GM19239 (cell line): ENCODE data around the gene PYGO2.
"Not testable (repeated sequence)": the region's sequence is repeated elsewhere in the genome, so short reads cannot be mapped to it uniquely, and the experiment has no call there.

Experiments used
- DNase-seq: peaks from one replicate; pipeline ENCODE4 v3.0.0; 2011; ENCODE audit warnings: low spot score; ENCODE audit not compliant: insufficient read length
- FAIRE-seq: peaks from 2 replicates; lab custom pipeline; 2011; peaks lifted over from hg19 to GRCh38; lab: Jason Lieb, UNC

Gene PYGO2

DNA sequence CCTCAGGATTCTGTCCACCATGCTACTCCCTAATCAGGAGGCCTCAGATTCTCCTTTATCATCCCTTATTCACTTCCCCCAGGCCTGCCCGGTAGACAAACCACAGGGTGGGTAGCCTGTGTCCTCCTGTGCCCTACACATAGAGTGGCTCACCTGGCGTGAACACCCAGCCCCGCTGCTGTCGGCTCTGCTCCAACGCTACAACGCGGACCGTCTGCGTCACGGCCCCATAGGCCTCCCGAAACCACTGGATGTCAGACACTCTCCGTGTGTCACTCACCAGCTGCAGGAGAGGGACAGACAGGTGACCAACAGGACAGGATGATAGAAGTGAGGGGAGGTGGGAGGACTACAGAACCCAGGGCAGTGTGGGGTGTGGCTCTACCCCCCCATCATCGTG lies 35.4 kb downstream of the PYGO2 start:
- FAIRE-seq = no peak
- DNase-seq = no peak

DNA sequence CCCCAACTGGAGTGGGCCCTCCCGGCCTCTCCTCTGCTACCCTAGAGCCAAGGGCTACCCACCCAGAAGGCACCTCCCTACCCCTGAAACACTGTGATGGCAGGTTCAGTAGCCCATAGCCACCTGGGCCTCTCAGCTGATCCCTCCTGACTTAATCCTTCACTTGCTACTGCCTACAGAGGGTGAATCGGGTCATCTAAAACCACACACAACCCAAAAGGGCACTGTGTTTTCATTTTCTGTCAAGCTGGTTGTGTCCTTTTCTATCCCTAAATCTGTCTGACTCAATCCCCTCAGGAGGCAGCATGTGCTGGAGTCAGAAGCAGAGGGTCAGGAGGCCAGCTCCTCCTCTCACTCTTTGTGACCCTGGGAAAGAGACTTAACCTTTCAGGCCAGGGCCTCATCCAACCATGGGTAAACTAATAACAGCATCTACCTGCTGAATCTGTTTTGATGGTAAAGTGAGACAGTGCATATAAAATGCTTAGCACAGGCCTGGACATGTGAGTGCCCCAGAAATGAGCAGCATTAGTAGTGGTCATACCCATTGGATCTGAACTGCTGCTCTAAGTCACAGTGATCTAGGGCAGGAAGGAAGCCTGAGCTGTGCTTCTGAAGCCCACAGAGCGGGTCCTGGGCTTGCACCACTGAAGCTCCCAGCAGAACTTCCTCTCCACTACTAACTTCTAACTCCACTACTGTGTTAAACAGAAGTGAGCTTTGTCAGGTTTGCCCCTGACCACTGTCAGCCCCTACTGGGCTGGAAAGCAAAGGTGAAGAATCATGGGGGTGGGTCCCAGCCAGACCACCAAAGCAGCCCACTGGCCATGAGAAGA lies 36.0 kb downstream of the PYGO2 start:
- no peak for FAIRE-seq

DNA sequence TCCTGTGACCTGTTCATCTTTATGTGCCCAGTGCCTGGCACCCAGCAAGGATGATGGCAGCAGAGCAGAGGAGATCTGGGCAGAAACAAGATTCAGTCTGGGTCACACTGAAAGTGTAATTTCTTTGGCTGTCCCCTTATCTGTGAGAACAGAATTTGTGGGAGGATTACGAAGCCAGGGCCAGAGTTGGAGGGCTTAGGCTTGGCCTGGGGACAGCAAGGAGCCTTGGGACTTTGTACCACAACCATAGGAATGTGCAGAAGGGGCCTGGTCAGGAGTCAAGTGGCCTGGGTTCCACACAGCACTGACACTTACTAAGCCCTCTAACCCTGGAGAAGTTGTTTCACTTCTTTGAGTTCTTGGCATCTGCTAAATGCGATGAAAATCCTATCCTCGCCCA lies 37.9 kb downstream of the PYGO2 start:
- DNase-seq (no peak), FAIRE-seq (no peak)

More for the DNA sequence above, 36.0 kb downstream of the PYGO2 start:
- DNase-seq = no peak

DNA sequence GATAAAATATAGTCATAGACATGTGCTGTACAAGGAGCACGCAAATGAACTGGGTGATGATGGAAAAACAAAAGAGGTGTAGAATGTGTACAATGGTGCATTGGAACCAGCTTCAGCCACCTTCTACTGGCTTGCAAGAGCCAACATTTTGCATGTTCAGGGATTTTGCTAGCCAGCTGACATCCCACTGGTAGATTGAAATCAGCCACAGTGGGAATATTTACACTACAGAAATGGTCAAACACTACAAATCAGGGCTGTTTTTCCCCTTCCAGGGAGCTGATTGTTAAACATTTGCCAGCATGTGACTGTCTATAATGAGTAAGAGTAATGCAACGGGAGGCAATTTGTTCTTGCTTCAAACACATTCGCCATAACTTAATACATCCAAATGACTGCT lies 48.3 kb downstream of the PYGO2 start:
- DNase-seq (no peak), FAIRE-seq (no peak)

DNA sequence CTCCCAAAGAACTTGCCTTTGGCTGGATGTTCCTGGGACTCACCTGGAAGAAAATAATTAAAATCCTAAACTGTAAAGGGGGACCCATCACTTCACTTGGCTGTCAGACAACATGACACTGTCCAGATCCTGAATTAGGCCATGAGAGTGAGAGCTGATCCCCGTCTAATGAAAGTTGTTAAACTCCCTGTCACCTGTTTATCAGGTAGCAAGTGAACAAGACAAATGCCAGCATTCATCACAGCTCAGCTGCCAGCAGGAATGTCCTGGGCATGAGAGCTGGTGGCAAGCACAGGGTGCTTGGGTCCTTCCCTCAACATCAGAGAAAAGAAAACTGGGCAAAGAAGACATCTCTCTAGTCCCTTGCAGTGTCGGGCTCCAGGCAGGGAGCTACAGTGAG lies 48.8 kb downstream of the PYGO2 start:
- FAIRE-seq = no peak
- DNase-seq = no peak

DNA sequence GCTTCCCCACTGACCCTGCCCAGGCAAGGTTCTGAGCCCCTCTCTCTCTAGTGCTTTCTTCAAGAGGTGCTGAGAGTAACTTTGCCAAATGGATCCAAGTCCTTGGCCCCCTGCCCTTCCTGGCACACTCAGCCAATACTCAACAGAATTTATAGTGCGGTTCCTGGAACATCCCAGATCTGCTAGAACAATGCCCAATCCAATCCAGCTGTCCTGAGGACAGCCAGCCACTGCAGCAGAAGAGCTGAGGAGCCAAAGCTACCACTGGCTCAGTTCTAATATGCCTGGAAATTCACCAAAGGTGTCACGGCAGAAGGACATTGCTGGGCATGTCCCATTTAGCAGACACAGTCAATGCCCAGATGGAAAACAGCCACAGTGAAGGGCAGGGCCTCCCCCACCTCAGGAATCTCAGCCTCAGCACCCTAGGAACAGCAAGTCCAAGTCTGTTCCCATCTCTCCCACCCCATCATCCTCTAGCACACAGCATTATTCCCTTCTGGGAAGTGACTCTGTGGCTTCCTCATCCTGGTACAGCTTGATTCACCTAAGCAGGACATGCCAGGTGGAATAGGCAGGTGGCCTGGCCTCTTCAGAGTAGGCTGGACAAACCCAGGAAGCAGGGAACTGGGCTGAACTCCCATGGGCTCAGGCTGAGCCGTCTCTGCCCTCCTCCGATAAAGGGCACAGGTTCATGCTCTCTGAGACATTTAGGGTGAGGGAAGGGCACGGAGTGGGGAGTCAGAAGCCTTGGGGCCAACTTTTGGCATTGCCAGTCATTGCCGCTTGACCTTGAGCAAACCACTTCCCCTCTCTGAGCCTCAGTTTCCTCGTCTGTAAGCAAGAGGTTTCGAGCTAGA lies 49.7 kb downstream of the PYGO2 start:
- no peak for FAIRE-seq
- DNase-seq = no peak

DNA sequence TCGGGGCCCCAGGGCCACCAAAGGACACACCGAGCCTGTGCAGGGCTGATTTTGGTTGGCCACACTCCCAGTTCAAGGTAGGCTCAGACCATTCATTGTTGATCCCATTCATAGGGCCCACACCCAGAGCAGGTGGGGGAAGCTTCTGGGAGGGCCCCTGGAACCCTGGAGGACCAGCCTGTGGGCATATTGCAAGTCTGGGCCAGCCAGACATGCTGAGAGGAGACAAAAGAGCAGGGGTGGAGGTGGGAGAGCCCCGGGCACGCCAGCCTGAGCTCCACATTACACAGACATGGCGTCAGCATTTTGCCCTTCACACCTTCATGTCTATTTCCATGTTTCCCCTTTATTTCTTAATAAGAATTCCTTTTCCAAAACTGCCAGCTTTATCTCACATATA lies 50.7 kb downstream of the PYGO2 start:
- FAIRE-seq = no peak
- no peak for DNase-seq

DNA sequence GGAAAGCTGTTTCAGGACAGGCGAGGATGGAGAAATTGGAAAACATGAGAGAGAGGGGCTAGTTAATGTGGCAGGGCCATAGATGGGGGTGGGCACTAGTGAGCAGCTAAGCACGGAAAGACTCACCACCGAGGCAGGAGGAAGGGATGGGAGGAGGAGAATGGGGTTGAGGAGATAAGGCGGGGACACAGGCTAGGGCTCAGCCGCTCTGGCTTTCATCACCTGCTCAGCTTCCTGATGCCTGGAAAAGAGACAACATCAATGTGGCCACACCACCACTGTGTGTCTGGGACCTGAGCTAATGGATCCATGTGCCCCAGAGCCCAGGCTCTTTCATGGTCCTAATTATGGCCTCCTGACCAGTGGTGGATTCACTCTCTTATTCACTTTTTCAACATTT lies 52.6 kb downstream of the PYGO2 start:
- DNase-seq (no peak), FAIRE-seq (no peak)

DNA sequence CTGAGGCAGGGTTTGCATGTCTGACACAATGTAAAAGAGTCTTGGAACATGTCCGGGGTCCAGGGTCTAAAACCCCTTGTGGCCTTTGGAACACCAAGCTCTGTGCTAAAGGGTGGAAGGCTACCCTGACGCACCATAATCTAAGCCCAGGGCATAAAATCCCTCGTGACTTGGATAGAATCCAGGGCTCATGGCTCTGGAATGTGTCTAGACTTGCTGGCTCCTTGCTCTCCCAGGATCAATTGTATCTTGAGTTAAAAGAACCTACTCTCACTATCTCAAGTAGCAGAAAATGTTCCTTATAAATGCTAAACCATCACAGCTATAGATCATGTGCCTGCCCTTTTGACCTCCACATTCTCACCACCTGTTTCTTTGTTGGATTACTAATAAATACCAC lies 53.5 kb downstream of the PYGO2 start:
- not testable (repeated sequence) for FAIRE-seq, DNase-seq
